Measurements from ENCODE around the gene ZC3H13. TPM values are rescaled to one million over a fixed set of nuclear protein-coding genes. Genes with fewer than 3 reads are reported as not detected.
A peak's percentile ranks its signal among the peaks of the same experiment; 100 is the strongest.

Gene ZC3H13
- total and polyA plus RNA-seq, 10 of the 15 experiments (the other 5 are each of a cell fraction or from before 2014, with no cell fraction given): 10.0 to 55.9 (median 25.4) TPM

DNA sequence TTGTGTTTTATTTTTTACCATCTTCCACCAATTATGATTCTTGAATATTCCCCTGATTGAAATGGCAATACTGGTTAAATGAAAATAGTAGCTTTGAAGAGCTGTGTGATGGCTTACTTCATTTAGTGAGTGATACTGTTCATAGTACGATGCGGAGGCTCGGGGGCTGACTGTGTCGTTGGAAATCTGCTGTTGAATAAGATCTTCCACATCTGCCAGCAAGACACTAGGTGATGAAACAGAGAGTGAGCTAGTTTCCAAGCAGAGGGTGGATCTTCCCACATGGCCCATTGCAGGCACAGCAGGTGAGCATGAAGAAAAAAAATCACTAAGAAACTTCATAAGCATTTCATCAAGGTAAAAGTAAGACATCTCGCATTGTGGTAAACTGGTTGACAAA, 29.8 kb upstream of the ZC3H13 start:
- POLR2A ChIA-PET: interaction anchor here (2.5 kb wide), 1 partner anchor 11 kb away, joined by 6 read pairs; no protein-coding TSS in a partner anchor
- Histone ChIP-seq H3K4me2 (ENCODE audit: control insufficient read depth, insufficient read depth) (no peak overlapping the region), H3K27me3 (replicated peaks in 1 of 2; ENCODE audit: control insufficient read depth in 2 of 2, insufficient read depth in 2 of 2, low read length in 1 of 2) (no peaks in the 10 kb centered on the region), H3K9me3 (replicated peaks; ENCODE audit: control insufficient read depth, insufficient read depth, low read length) (no peaks in the 10 kb centered on the region), H3K79me2 (ENCODE audit: control insufficient read depth, insufficient read depth, low read length) (no peaks in the 10 kb centered on the region), H4K20me1 (ENCODE audit: control insufficient read depth, insufficient read depth) (no peaks in the 10 kb centered on the region), H3K36me3 (ENCODE audit: control insufficient read depth in 2 of 2, insufficient read depth in 2 of 2, low read length in 1 of 2) (no peaks in the 10 kb centered on the region), H2AFZ (ENCODE audit: control insufficient read depth, low read depth, low read length) (no peak overlapping the region), H3K4me3 (no peak overlapping the region), H3K27ac (ENCODE audit: control insufficient read depth, insufficient read depth) (no peak overlapping the region), H3K4me1 (ENCODE audit: control insufficient read depth, insufficient read depth, low read length) (no peaks in the 10 kb centered on the region), H3K9ac (ENCODE audit: control insufficient read depth, insufficient read depth, low read length) (no peak overlapping the region)
- no peak for ATAC-seq
- CTCF ChIA-PET: interaction anchor here (1.1 kb wide), 1 partner anchor 275 kb away, joined by 3 read pairs; no protein-coding TSS in a partner anchor
- TF ChIP-seq EP300 (IDR thresholded peaks at IDR 0.05; ENCODE audit: borderline replicate concordance in 1 of 2, control insufficient read depth in 1 of 2, low read depth in 2 of 2, low read length in 2 of 2): no peak
- 98% methylated on average over 5 of the region's 5 CpGs for WGBS (ENCODE audit: insufficient coverage, insufficient replicate concordance, low lambda C conversion rate, missing lambda C conversion rate)
- in situ Hi-C loops (cut with MboI) (no loop called here), intact Hi-C loops (cut with micrococcal nuclease; ENCODE audit: unreplicated experiment) (no loop called here)
- FAIRE-seq: no peak
- no peak for DNase-seq (ENCODE audit: low read depth, low spot score)
- RAD21 ChIA-PET (ENCODE audit: unreplicated experiment): no interaction called here
- SMC1A ChIA-PET (ENCODE audit: uncharacterized antibody, unreplicated experiment): interaction anchor here (0.7 to 0.9 kb wide), 3 partner anchors 18 to 165 kb away, joined by 3 read pairs; no protein-coding TSS in a partner anchor
- BruUV-seq (replicated peaks): no TSS peak

GRCh38 chr13:46079770-46080169, 27.2 kb upstream of the ZC3H13 start:
- Histone ChIP-seq H3K4me1 (ENCODE audit: control insufficient read depth, insufficient read depth, low read length) (no peaks in the 10 kb centered on the region), H3K36me3 (ENCODE audit: control insufficient read depth in 2 of 2, insufficient read depth in 2 of 2, low read length in 1 of 2) (no peaks in the 10 kb centered on the region), H2AFZ (ENCODE audit: control insufficient read depth, low read depth, low read length) (no peak overlapping the region), H3K9me3 (replicated peaks; ENCODE audit: control insufficient read depth, insufficient read depth, low read length) (no peaks in the 10 kb centered on the region), H3K27me3 (replicated peaks in 1 of 2; ENCODE audit: control insufficient read depth in 2 of 2, insufficient read depth in 2 of 2, low read length in 1 of 2) (no peaks in the 10 kb centered on the region), H4K20me1 (ENCODE audit: control insufficient read depth, insufficient read depth) (no peaks in the 10 kb centered on the region), H3K9ac (ENCODE audit: control insufficient read depth, insufficient read depth, low read length) (no peak overlapping the region), H3K79me2 (ENCODE audit: control insufficient read depth, insufficient read depth, low read length) (no peaks in the 10 kb centered on the region), H3K4me2 (ENCODE audit: control insufficient read depth, insufficient read depth) (no peak overlapping the region), H3K27ac (ENCODE audit: control insufficient read depth, insufficient read depth) (no peak overlapping the region), H3K4me3 (no peak overlapping the region)
- ChIA-PET RAD21 (ENCODE audit: unreplicated experiment) (interaction anchor here (0.7 kb wide), 1 partner anchor 41 kb away, joined by 5 read pairs; no protein-coding TSS in a partner anchor), POLR2A (interaction anchor here (0.7 kb wide), 1 partner anchor 584 kb away, joined by 3 read pairs; no protein-coding TSS in a partner anchor), CTCF (no interaction called here), SMC1A (ENCODE audit: uncharacterized antibody, unreplicated experiment) (no interaction called here)
- WGBS (ENCODE audit: insufficient coverage, insufficient replicate concordance, low lambda C conversion rate, missing lambda C conversion rate): 25% methylated on average over 2 of the region's 2 CpGs
- intact Hi-C loops (cut with micrococcal nuclease; ENCODE audit: unreplicated experiment) (no loop called here), in situ Hi-C loops (cut with MboI) (no loop called here)
- TF ChIP-seq SP1 (IDR thresholded peaks at IDR 0.05; ENCODE audit: low read depth, low read length) (no peak), RBBP5 (conservative IDR thresholded peaks at IDR 0.05) (no peak)
- TF ChIP-seq, protein P1, sequence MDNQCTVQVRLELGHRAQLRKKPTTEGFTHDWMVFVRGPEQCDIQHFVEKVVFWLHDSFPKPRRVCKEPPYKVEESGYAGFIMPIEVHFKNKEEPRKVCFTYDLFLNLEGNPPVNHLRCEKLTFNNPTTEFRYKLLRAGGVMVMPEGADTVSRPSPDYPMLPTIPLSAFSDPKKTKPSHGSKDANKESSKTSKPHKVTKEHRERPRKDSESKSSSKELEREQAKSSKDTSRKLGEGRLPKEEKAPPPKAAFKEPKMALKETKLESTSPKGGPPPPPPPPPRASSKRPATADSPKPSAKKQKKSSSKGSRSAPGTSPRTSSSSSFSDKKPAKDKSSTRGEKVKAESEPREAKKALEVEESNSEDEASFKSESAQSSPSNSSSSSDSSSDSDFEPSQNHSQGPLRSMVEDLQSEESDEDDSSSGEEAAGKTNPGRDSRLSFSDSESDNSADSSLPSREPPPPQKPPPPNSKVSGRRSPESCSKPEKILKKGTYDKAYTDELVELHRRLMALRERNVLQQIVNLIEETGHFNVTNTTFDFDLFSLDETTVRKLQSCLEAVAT (IDR thresholded peaks at IDR 0.05): no peak
- no TSS peak for BruUV-seq (replicated peaks)
- peak; percentile 22; the same call in 1 of the 3 replicates for ATAC-seq
- no peak for DNase-seq (ENCODE audit: low read depth, low spot score)
- FAIRE-seq: no peak
